Fibroblast of lung (primary cell): ENCODE results near the gene PTPRA.

Source experiments
- CTCF ChIP-seq, 2 donors: IDR thresholded peaks in 1 of 2; conservative IDR thresholded peaks in 1 of 2; 1 replicate in 1 of 2; 2 replicates in 1 of 2; pipeline ENCODE4 v1.5.1; 2011 to 2012; ENCODE audit warnings: low read length in 2 of 2, control low read depth in 1 of 2, inconsistent platforms in 1 of 2, low read depth in 1 of 2, mild to moderate bottlenecking in 1 of 2
- EZH2 ChIP-seq: IDR thresholded peaks from 2 replicates; pipeline ENCODE4 v1.5.1; 2012; ENCODE audit warnings: low read length, control low read depth, mild to moderate bottlenecking; ENCODE audit errors: missing control alignments

- TF ChIP-seq CTCF (conservative IDR thresholded peaks at IDR 0.05 in 1 of 2, IDR thresholded peaks at IDR 0.05 in 1 of 2; ENCODE audit: low read depth in 1 of 2, low read length in 2 of 2): no peak
- no peak for TF ChIP-seq EZH2
These were observed 18.1 kb downstream of the PTPRA start for GRCh38 chr20:2891343-2891742.
